ENCODE results near the gene ZNF141. TPM values are rescaled to one million over a fixed set of nuclear protein-coding genes. Genes with fewer than 3 reads are reported as not detected.

ZNF141 gene
- total and polyA plus RNA-seq, 2 of the 8 experiments (the other 6 are each of a cell fraction or from before 2014, with no cell fraction given), result 8.5 to 50.8 TPM

- H3K14ac ChIP-seq (ENCODE audit: insufficient read length), result no peak overlapping the region
- H4K5ac ChIP-seq (ENCODE audit: insufficient read length, low read depth, low read length), result no peak overlapping the region
- no peak overlapping the region for H4K91ac ChIP-seq (replicated peaks; ENCODE audit: insufficient read length, low read length)
- no peak for FAIRE-seq
- no peak overlapping the region for H2AFZ ChIP-seq (ENCODE audit: low read length)
- TF ChIP-seq POLR2A (IDR thresholded peaks at IDR 0.05; ENCODE audit: control extremely low read depth in 1 of 2, low read depth in 2 of 2, low read length in 2 of 2) (no peak), CHD2 (IDR thresholded peaks at IDR 0.05; ENCODE audit: low read length) (no peak), NRF1 (IDR thresholded peaks at IDR 0.05; ENCODE audit: low read depth, low read length) (no peak), TAF1 (IDR thresholded peaks at IDR 0.05; ENCODE audit: low read depth, low read length) (no peak), FOSL1 (IDR thresholded peaks at IDR 0.05; ENCODE audit: insufficient read depth, low read depth, low read length) (no peak), USF2 (IDR thresholded peaks at IDR 0.05; ENCODE audit: low read length) (no peak), POU5F1 (IDR thresholded peaks at IDR 0.05; ENCODE audit: low read depth, low read length) (no peak), GABPA (IDR thresholded peaks at IDR 0.05; ENCODE audit: borderline replicate concordance, insufficient read depth, low read length) (no peak), RXRA (IDR thresholded peaks at IDR 0.05; ENCODE audit: insufficient read depth, low read depth, low read length) (no peak), SAP30 (IDR thresholded peaks at IDR 0.05; ENCODE audit: insufficient read depth, insufficient replicate concordance, low read length) (no peak), YY1 (IDR thresholded peaks at IDR 0.05; ENCODE audit: low read depth, low read length) (no peak), TCF12 (IDR thresholded peaks at IDR 0.05; ENCODE audit: low read depth, low read length) (no peak), TBP (IDR thresholded peaks at IDR 0.05; ENCODE audit: low read depth, low read length) (no peak), RFX5 (IDR thresholded peaks at IDR 0.05; ENCODE audit: borderline replicate concordance, low read depth, low read length) (no peak), CEBPB (IDR thresholded peaks at IDR 0.05; ENCODE audit: low read depth, low read length) (no peak)
- no peak overlapping the region for H2BK20ac ChIP-seq (ENCODE audit: low read length)
- no peaks in the 10 kb centered on the region for H3K4me1 ChIP-seq (replicated peaks in 1 of 4; ENCODE audit: control insufficient read depth in 3 of 4, insufficient read depth in 4 of 4, low read length in 3 of 4)
- 85% methylated on average over 8 of the region's 8 CpGs; no CpG with 5 or more reads in 1 of the 2 experiments for WGBS, 2 experiments (ENCODE audit: extremely low coverage in 1 of 2, insufficient coverage in 1 of 2, insufficient read length in 1 of 2, insufficient replicate concordance in 2 of 2, low coverage in 1 of 2, low lambda C conversion rate in 2 of 2, missing lambda C conversion rate in 1 of 2)
- H2AK5ac ChIP-seq (ENCODE audit: low read depth, low read length), result no peak overlapping the region
- ChIA-PET CTCF (ENCODE audit: partially characterized antibody) (interaction anchor here (1.4 to 3.4 kb wide), 5 partner anchors 9 to 69 kb away, joined by 3 to 17 read pairs (median 12); no protein-coding TSS in a partner anchor), POLR2A (ENCODE audit: partially characterized antibody) (interaction anchor here (1.3 kb wide), 1 partner anchor 12 kb away, joined by 6 read pairs; no protein-coding TSS in a partner anchor)
- no peaks in the 10 kb centered on the region for H3K27me3 ChIP-seq (replicated peaks in 1 of 4; ENCODE audit: control insufficient read depth in 3 of 4, extremely low read depth in 1 of 4, insufficient read depth in 3 of 4, low read length in 3 of 4)
- no peak for DNase-seq (ENCODE audit: low read depth in 1 of 2, low spot score in 2 of 2)
- no peaks in the 10 kb centered on the region for H4K20me1 ChIP-seq (replicated peaks in 1 of 2; ENCODE audit: control insufficient read depth in 1 of 2, insufficient read depth in 2 of 2, low read length in 2 of 2)
- H2BK5ac ChIP-seq (ENCODE audit: low read depth, low read length), result no peak overlapping the region
- no peaks in the 10 kb centered on the region for H3K36me3 ChIP-seq (ENCODE audit: control insufficient read depth in 2 of 4, insufficient read depth in 4 of 4, low read length in 3 of 4)
- no peak overlapping the region for H3K9ac ChIP-seq (replicated peaks in 1 of 4; ENCODE audit: extremely low read depth in 1 of 4, low read depth in 3 of 4, low read length in 3 of 4)
- peaks cover 16 to 20% of the 10 kb centered on the region in 2 experiments for H3K9me3 ChIP-seq (ENCODE audit: insufficient read depth in 2 of 2, low read depth in 1 of 2, low read length in 1 of 2)
- no peak overlapping the region for H3K4ac ChIP-seq (replicated peaks; ENCODE audit: insufficient read length, low read depth, low read length)
- no peak overlapping the region for H2BK12ac ChIP-seq (ENCODE audit: low read depth, low read length)
- no peak overlapping the region for H3K56ac ChIP-seq (replicated peaks; ENCODE audit: insufficient read length, low read depth, low read length)
- H3K4me2 ChIP-seq (ENCODE audit: insufficient read depth in 1 of 2, low read depth in 2 of 2, low read length in 2 of 2), result no peak overlapping the region
- H3K27ac ChIP-seq (ENCODE audit: low read depth, low read length), result no peak overlapping the region
- H3K23ac ChIP-seq (ENCODE audit: insufficient read length), result no peak overlapping the region
- H3K79me2 ChIP-seq (ENCODE audit: control insufficient read depth in 1 of 2, insufficient read depth in 2 of 2, low read length in 2 of 2), result no peaks in the 10 kb centered on the region
- H3K23me2 ChIP-seq (ENCODE audit: low read depth, low read length), result no peaks in the 10 kb centered on the region
- H2BK120ac ChIP-seq (replicated peaks; ENCODE audit: low read depth, low read length), result no peak overlapping the region
- H2BK15ac ChIP-seq (ENCODE audit: low read length), result no peak overlapping the region
- no peak overlapping the region for H3K4me3 ChIP-seq (ENCODE audit: extremely low read depth in 1 of 4, insufficient read depth in 2 of 4, low read depth in 3 of 4, low read length in 4 of 4)
- H3K18ac ChIP-seq (ENCODE audit: extremely low read depth, low read length), result no peak overlapping the region
- no peaks in the 10 kb centered on the region for H3K79me1 ChIP-seq (ENCODE audit: low read depth, low read length)
- H4K8ac ChIP-seq (ENCODE audit: extremely low read depth, insufficient read depth, low read length), result no peak overlapping the region
These were observed 8.9 kb upstream of the ZNF141 start for GRCh38 chr4:328729-329128.

Data from H1 (cell line).